ENCODE data around the gene BNC2.

BNC2 gene

DNA sequence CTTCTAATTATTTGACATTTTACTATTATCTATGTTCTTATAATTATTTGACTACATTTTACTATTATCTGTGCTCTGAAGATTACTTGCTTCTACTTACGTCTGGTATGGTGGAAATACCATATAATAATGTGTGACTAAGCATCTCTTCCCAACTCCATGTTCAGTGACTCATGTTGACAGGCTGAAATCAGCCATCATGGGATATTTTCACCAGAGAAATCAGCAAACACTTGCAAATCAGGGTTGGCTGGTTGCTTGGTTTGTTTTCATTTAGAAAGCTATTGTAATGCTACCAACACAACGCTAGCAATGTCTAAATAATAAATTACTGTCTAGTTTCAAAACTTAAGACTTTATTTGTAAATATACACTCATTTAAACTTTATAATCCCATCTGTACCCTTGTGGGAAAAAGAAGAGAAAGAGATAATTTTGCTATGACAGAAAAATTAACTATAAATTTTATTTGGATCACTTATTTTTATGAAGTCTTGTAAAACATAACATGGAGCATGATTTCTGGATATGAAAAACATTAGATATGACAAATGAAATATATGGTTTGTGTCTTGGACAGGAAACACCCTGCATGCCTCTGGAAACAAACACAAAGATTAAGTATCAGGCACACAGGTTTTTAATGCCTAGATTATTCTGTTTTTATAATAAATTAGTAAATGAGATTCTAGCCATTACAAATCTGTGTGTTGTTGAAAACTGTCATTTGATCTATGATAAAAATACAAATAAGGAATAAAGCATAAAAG is 337.6 kb downstream of the BNC2 start:
- POLR2A ChIA-PET, result no interaction called here
- H3K4me3 ChIP-seq (ENCODE audit: low read depth, low read length), result no peak overlapping the region
- CTCF ChIA-PET, result no interaction called here
- no peak for DNase-seq (ENCODE audit: low read depth, low spot score)
- TF ChIP-seq CTCF (IDR thresholded peaks at IDR 0.05; ENCODE audit: insufficient read depth, low read length, missing control alignments), result no peak

GRCh38 chr9:16532272-16532671 is 338.2 kb downstream of the BNC2 start:
- CTCF ChIA-PET, result no interaction called here
- POLR2A ChIA-PET, result no interaction called here
- DNase-seq (ENCODE audit: low read depth, low spot score), result no peak
- no peak for TF ChIP-seq CTCF (IDR thresholded peaks at IDR 0.05; ENCODE audit: insufficient read depth, low read length, missing control alignments)
- no peak overlapping the region for H3K4me3 ChIP-seq (ENCODE audit: low read depth, low read length)

GRCh38 chr9:16530669-16531642 is 339.5 kb downstream of the BNC2 start:
- POLR2A ChIA-PET, result no interaction called here
- H3K4me3 ChIP-seq (ENCODE audit: low read depth, low read length), result no peak overlapping the region
- TF ChIP-seq CTCF (IDR thresholded peaks at IDR 0.05; ENCODE audit: insufficient read depth, low read length, missing control alignments), result no peak
- DNase-seq (ENCODE audit: low read depth, low spot score), result no peak
- CTCF ChIA-PET, result no interaction called here

GRCh38 chr9:16527573-16527972 is 342.9 kb downstream of the BNC2 start:
- ChIA-PET CTCF (no interaction called here), POLR2A (no interaction called here)
- no peak for TF ChIP-seq CTCF (IDR thresholded peaks at IDR 0.05; ENCODE audit: insufficient read depth, low read length, missing control alignments)
- no peak for DNase-seq (ENCODE audit: low read depth, low spot score)
- H3K4me3 ChIP-seq (ENCODE audit: low read depth, low read length), result no peak overlapping the region

DNA sequence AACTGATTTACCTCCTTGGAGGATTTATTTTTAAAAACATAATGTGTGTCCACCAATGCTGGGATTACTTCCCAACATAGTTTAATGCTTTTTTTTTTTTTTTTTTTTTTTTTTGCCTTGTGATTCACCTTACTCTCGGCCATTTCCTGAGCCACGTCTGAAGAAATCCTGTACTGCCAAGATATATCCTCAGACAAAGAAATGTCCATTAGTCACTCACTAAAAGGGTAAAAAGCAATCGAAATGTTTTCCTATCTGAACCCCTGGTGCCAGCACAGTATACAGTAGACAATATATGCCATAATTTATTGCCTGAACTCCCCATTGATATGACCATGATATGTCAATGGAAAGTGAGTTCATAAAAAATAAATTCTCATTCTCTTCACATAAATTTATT is 344.1 kb downstream of the BNC2 start:
- CTCF ChIA-PET, result no interaction called here
- POLR2A ChIA-PET, result no interaction called here
- no peak for DNase-seq (ENCODE audit: low read depth, low spot score)
- no peak for TF ChIP-seq CTCF (IDR thresholded peaks at IDR 0.05; ENCODE audit: insufficient read depth, low read length, missing control alignments)
- H3K4me3 ChIP-seq (ENCODE audit: low read depth, low read length), result no peak overlapping the region

- CTCF ChIA-PET, result interaction anchor here (0.8 kb wide), 1 partner anchor 883 kb away, joined by 4 read pairs; no protein-coding TSS in a partner anchor
- no peak for DNase-seq (ENCODE audit: low read depth, low spot score)
Observed at GRCh38 chr9:16524823-16525222, 345.6 kb downstream of the BNC2 start.

More at GRCh38 chr9:16524823-16525222, 345.6 kb downstream of the BNC2 start:
- POLR2A ChIA-PET, result no interaction called here
- TF ChIP-seq CTCF (IDR thresholded peaks at IDR 0.05; ENCODE audit: insufficient read depth, low read length, missing control alignments), result no peak
- H3K4me3 ChIP-seq (ENCODE audit: low read depth, low read length), result no peak overlapping the region

Data from AG04449 (cell line).